Hepatocyte (in vitro differentiated cells): ENCODE measurements around the gene TMC1. TPM values are rescaled to one million over a fixed set of nuclear protein-coding genes. Genes with fewer than 3 reads are reported as not detected.

ENCODE experiments used
- DNase-seq: peaks from one replicate; pipeline ENCODE4 v3.0.0-alpha.2; 2016; ENCODE audit warnings: low spot score
- H2AFZ ChIP-seq: fragments of 200-600 bp; sonication (generic); 2 replicates; pipeline ENCODE4 v1.6.0; 2016; ENCODE audit warnings: antibody characterized with exemption, mild to moderate bottlenecking
- H3K27ac ChIP-seq: fragments of 200-600 bp; sonication (generic); 2 replicates; pipeline ENCODE4 v1.5.1; 2016; ENCODE audit warnings: mild to moderate bottlenecking
- H3K27me3 ChIP-seq: fragments of 200-600 bp; sonication (generic); 2 replicates; pipeline ENCODE4 v1.6.1; 2016
- H3K36me3 ChIP-seq: fragments of 200-600 bp; sonication (generic); replicated peaks from 2 replicates; pipeline ENCODE4 v1.5.1; 2016; ENCODE audit warnings: low read depth; ENCODE audit not compliant: insufficient read depth
- H3K4me1 ChIP-seq: fragments of 200-600 bp; sonication (generic); 2 replicates; pipeline ENCODE4 v1.5.1; 2016; ENCODE audit warnings: mild to moderate bottlenecking, moderate library complexity; ENCODE audit not compliant: insufficient read depth
- H3K4me2 ChIP-seq: fragments of 200-600 bp; sonication (generic); 2 replicates; pipeline ENCODE4 v1.6.0; 2016
- H3K4me3 ChIP-seq: fragments of 200-600 bp; sonication (generic); 2 replicates; pipeline ENCODE4 v1.5.1; 2016; ENCODE audit warnings: mild to moderate bottlenecking
- H3K79me2 ChIP-seq: fragments of 200-600 bp; sonication (generic); 2 replicates; pipeline ENCODE4 v1.6.0; 2017; ENCODE audit warnings: mild to moderate bottlenecking
- H3K9me2 ChIP-seq: fragments of 200-600 bp; sonication (generic); replicated peaks from 2 replicates; pipeline ENCODE4 v1.6.0; 2017; ENCODE audit warnings: mild to moderate bottlenecking; ENCODE audit not compliant: insufficient read depth
- H3K9me3 ChIP-seq: fragments of 200-600 bp; sonication (generic); 2 replicates; pipeline ENCODE4 v1.5.1; 2016; ENCODE audit warnings: low read depth, mild to moderate bottlenecking
- H4K20me1 ChIP-seq: fragments of 200-600 bp; sonication (generic); 2 replicates; pipeline ENCODE4 v1.6.0; 2016; ENCODE audit warnings: mild to moderate bottlenecking; ENCODE audit not compliant: insufficient read depth, poor library complexity, severe bottlenecking
- CTCF ChIP-seq: fragments of 200-600 bp; sonication (generic); IDR thresholded peaks from 2 replicates; pipeline ENCODE4 v1.5.1; 2016; ENCODE audit warnings: antibody characterized with exemption, mild to moderate bottlenecking; ENCODE audit not compliant: poor library complexity
- EZH2 ChIP-seq: fragments of 200-600 bp; sonication (generic); IDR thresholded peaks from 2 replicates; pipeline ENCODE4 v1.6.1; 2016; ENCODE audit warnings: antibody characterized with exemption, mild to moderate bottlenecking, borderline replicate concordance
- EZH2phosphoT487 ChIP-seq: fragments of 200-600 bp; sonication (generic); IDR thresholded peaks from one replicate; pipeline ENCODE4 v1.6.1; 2018; ENCODE audit warnings: antibody characterized with exemption, mild to moderate bottlenecking, low read depth, moderate library complexity; ENCODE audit not compliant: unreplicated experiment, severe bottlenecking
- WGBS: methylation state at CpG from one replicate; pipeline ENCODE4 v1.1.6; 2016; ENCODE audit warnings: low lambda C conversion rate; ENCODE audit errors: missing lambda C conversion rate; 5-methylcytosine and 5-hydroxymethylcytosine counted together
- polyA plus RNA-seq: library from polyadenylated mRNA; unstranded; fragments of >200 nt; fragmentation: Nextera tagmentation; extraction: Ambion mirVana; gene quantifications from 2 replicates; pipeline ENCODE4 v1.2.1, GENCODE V29; 2016
- total RNA-seq: library from RNA; depleted of rRNA; stranded (reverse); fragments of >200 nt; gene quantifications from 2 replicates; pipeline ENCODE4 v1.2.3, GENCODE V29; 2014

TMC1 gene
- total and polyA plus RNA-seq, 2 experiments from 2014 or later = 0.20 to 0.23 TPM

GRCh38 chr9:72577212-72577753, 55.9 kb downstream of the TMC1 start:
- H3K4me1 ChIP-seq = peaks cover 24% of the 10 kb centered on the region
- H3K27ac ChIP-seq = peak overlapping the region; percentile 36
- TF ChIP-seq CTCF = no peak
- TF ChIP-seq EZH2 = no peak
- TF ChIP-seq EZH2phosphoT487 = no peak
- no peaks in the 10 kb centered on the region for H3K36me3 ChIP-seq
- H3K79me2 ChIP-seq = no peaks in the 10 kb centered on the region
- H4K20me1 ChIP-seq = no peaks in the 10 kb centered on the region
- 56% methylated on average over 4 of the region's 4 CpGs for WGBS
- no peak overlapping the region for H3K4me3 ChIP-seq
- H3K27me3 ChIP-seq = no peaks in the 10 kb centered on the region
- no peaks in the 10 kb centered on the region for H3K9me2 ChIP-seq
- no peak overlapping the region for H3K4me2 ChIP-seq
- peak overlapping the region; percentile 3 for H2AFZ ChIP-seq
- DNase-seq = peak; percentile 28
- no peaks in the 10 kb centered on the region for H3K9me3 ChIP-seq

- peak overlapping the region; percentile 74 for H3K27ac ChIP-seq
- no peaks in the 10 kb centered on the region for H3K9me2 ChIP-seq
- DNase-seq = peak; percentile 41
- H3K27me3 ChIP-seq = no peaks in the 10 kb centered on the region
- no peak overlapping the region for H3K4me3 ChIP-seq
- H3K4me1 ChIP-seq = peaks cover 24% of the 10 kb centered on the region
- TF ChIP-seq CTCF = no peak
- TF ChIP-seq EZH2phosphoT487 = no peak
- TF ChIP-seq EZH2 = no peak
- H3K4me2 ChIP-seq = no peak overlapping the region
- H3K36me3 ChIP-seq = no peaks in the 10 kb centered on the region
- no peaks in the 10 kb centered on the region for H3K9me3 ChIP-seq
- H3K79me2 ChIP-seq = no peaks in the 10 kb centered on the region
- H2AFZ ChIP-seq = no peak overlapping the region
- 70% methylated on average over 4 of the region's 4 CpGs for WGBS
- H4K20me1 ChIP-seq = no peaks in the 10 kb centered on the region
These were observed 57.8 kb downstream of the TMC1 start for GRCh38 chr9:72579190-72579589.

- Histone ChIP-seq H4K20me1 (no peaks in the 10 kb centered on the region), H3K27ac (peak overlapping the region; percentile 74), H3K27me3 (no peaks in the 10 kb centered on the region), H3K9me3 (no peaks in the 10 kb centered on the region), H3K9me2 (no peaks in the 10 kb centered on the region), H2AFZ (no peak overlapping the region), H3K79me2 (no peaks in the 10 kb centered on the region), H3K4me3 (no peak overlapping the region), H3K4me2 (no peak overlapping the region), H3K4me1 (peaks cover 24% of the 10 kb centered on the region), H3K36me3 (no peaks in the 10 kb centered on the region)
- WGBS = 59% methylated on average over 3 of the region's 3 CpGs
- peak; percentile 40 for DNase-seq
- TF ChIP-seq EZH2 (no peak), CTCF (no peak), EZH2phosphoT487 (no peak)
These were observed 58.6 kb downstream of the TMC1 start for GRCh38 chr9:72579880-72580550.
